Adrenal gland (tissue), 5 donors: Measurements from ENCODE around the gene PLA2G4E.

Source experiments
- POLR2A ChIP-seq, 2 donors: fragments of 450-650 bp; IDR thresholded peaks; one replicate each; pipeline ENCODE4 v1.6.1; 2017; ENCODE audit warnings: antibody characterized with exemption in 2 of 2, mild to moderate bottlenecking in 2 of 2, moderate library complexity in 1 of 2
- TF ChIP-seq, protein P1 (sequence below), 6 experiments: fragments of 450-650 bp in 4 of 6; fragments of 200-600 bp in 2 of 6; sonication (generic) in 1 of 6; IDR thresholded peaks; 1 replicate in 5 of 6; 2 replicates in 1 of 6; pipeline versions ENCODE4 v1.5.1 to v1.8.0; 2016 to 2021; ENCODE audit warnings: antibody characterized with exemption in 6 of 6, mild to moderate bottlenecking in 2 of 6, moderate library complexity in 1 of 6
- donor health status: DM: no; HTN: no; CAD: no.

DNA sequence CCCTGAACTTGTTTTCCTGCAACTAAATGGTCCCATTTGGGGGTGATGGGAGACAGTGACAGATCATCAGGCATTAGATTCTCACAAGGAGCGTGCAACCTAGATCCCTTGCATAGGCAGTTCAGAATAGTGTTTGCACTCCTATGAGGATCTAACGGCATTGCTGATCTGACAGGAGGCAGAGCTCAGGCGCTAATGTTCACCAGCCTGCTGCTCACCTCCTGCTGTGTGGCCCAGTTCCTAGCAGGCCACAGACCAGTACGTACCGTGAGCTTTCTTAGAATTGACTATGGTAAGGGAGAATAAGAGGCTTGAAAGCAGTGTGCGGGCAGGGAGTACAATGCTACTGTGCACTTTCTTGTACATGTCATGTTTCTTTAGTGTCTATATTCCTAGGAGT, 17.6 kb upstream of the PLA2G4E start:
- TF ChIP-seq POLR2A (IDR thresholded peaks at IDR 0.05), result no peak
- TF ChIP-seq, protein P1, sequence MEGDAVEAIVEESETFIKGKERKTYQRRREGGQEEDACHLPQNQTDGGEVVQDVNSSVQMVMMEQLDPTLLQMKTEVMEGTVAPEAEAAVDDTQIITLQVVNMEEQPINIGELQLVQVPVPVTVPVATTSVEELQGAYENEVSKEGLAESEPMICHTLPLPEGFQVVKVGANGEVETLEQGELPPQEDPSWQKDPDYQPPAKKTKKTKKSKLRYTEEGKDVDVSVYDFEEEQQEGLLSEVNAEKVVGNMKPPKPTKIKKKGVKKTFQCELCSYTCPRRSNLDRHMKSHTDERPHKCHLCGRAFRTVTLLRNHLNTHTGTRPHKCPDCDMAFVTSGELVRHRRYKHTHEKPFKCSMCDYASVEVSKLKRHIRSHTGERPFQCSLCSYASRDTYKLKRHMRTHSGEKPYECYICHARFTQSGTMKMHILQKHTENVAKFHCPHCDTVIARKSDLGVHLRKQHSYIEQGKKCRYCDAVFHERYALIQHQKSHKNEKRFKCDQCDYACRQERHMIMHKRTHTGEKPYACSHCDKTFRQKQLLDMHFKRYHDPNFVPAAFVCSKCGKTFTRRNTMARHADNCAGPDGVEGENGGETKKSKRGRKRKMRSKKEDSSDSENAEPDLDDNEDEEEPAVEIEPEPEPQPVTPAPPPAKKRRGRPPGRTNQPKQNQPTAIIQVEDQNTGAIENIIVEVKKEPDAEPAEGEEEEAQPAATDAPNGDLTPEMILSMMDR (IDR thresholded peaks at IDR 0.05), result no peak
